ENCODE data around the gene PTPN4. TPM values are rescaled to one million over a fixed set of nuclear protein-coding genes. Genes with fewer than 3 reads are reported as not detected.

PTPN4 gene
- total and polyA plus RNA-seq, 9 of the 15 experiments (the other 6 are each of a cell fraction or from before 2014, with no cell fraction given): 5.0 to 32.8 (median 27.3) TPM

GRCh38 chr2:120012771-120013596, 253.3 kb downstream of the PTPN4 start, which contains the start of gene EPB41L5:
Gene EPB41L5, plus strand, starts transcription at chr2:120013077. Its CDS starts 6,008 bp downstream, at chr2:120019085.
- H2AFZ ChIP-seq (ENCODE audit: low read depth, low read length): peak within 1 kb of the TSS; percentile 83
- peaks cover 2 to 15% of the 10 kb centered on the region in 2 experiments; a peak in 3 of 5 replicates for H3K4me1 ChIP-seq (replicated peaks in 1 of 2; ENCODE audit: control insufficient read depth in 2 of 2, insufficient read depth in 2 of 2, low read length in 2 of 2)
- CTCF ChIA-PET (ENCODE audit: low intra/inter-chr PET ratio): no interaction called here
- peak; percentile 82 to 95 (median 88) for DNase-seq (ENCODE audit: extremely low read depth in 1 of 4, low spot score in 3 of 4)
- H4K20me1 ChIP-seq (replicated peaks; ENCODE audit: control insufficient read depth, insufficient read depth, low read length): no peaks in the 10 kb centered on the region
- peak; percentile 61 for FAIRE-seq
- no peaks in the 10 kb centered on the region for H3K9me3 ChIP-seq (replicated peaks; ENCODE audit: control insufficient read depth, insufficient read depth, low read depth, low read length)
- in situ Hi-C loops (cut with MboI): no loop called here
- no peaks in the 10 kb centered on the region for H3K9me1 ChIP-seq (ENCODE audit: control insufficient read depth, insufficient read depth, low read length)
- intact Hi-C loops (cut with micrococcal nuclease): loop anchor here (2.0 to 10.0 kb wide), 4 partner anchors 162 to 310 kb away; no protein-coding TSS in a partner anchor
- H3K27ac ChIP-seq (ENCODE audit: extremely low read depth, low read depth, low read length): peak within 1 kb of the TSS; percentile 71
- H3K9ac ChIP-seq (ENCODE audit: insufficient read depth in 1 of 2, low read depth in 2 of 2, low read length in 2 of 2): peak within 1 kb of the TSS; percentile 70 to 93
- H3K4me2 ChIP-seq (ENCODE audit: insufficient read depth, low read length): peak within 1 kb of the TSS; percentile 81
- POLR2A ChIA-PET: interaction anchor here (0.7 to 1.0 kb wide), 3 partner anchors 8 to 38 kb away, joined by 3 to 4 read pairs (median 4); no protein-coding TSS in a partner anchor
- H3K4me3 ChIP-seq: peak within 1 kb of the TSS; percentile 84
- peak; percentile 92 for ATAC-seq
- no TSS peak for BruUV-seq (replicated peaks)
- H3K27me3 ChIP-seq (ENCODE audit: control insufficient read depth in 2 of 2, insufficient read depth in 2 of 2, low read length in 2 of 2): no peaks in the 10 kb centered on the region
- peaks cover 12% of the 10 kb centered on the region; the same call in 1 of the 3 replicates for H3K79me2 ChIP-seq (ENCODE audit: control insufficient read depth, insufficient read depth, low read length)
- WGBS (ENCODE audit: insufficient coverage, low coverage, missing lambda C conversion rate): 0% methylated on average over 87 of the region's 104 CpGs
- no peaks in the 10 kb centered on the region for H3K36me3 ChIP-seq (ENCODE audit: control insufficient read depth, insufficient read depth, low read length)
- TF ChIP-seq ZNF511 (CRISPR knock-in tag; IDR thresholded peaks at IDR 0.05) (peak; percentile 99), HMBOX1 (IDR thresholded peaks at IDR 0.05) (0 out of 2 replicates have a peak, but pooled peaks have one; percentile 39), UBTF (IDR thresholded peaks at IDR 0.05; ENCODE audit: borderline replicate concordance in 1 of 2, low read depth in 2 of 2, low read length in 2 of 2) (peak; percentile 100), GTF2E2 (tag; IDR thresholded peaks at IDR 0.05) (0 out of 2 replicates have a peak, but pooled peaks have one; percentile 62), PCBP1 (IDR thresholded peaks at IDR 0.05; ENCODE audit: low read depth, low read length, poor library complexity, severe bottlenecking) (peak; percentile 77), CBX3 (IDR thresholded peaks at IDR 0.05; ENCODE audit: borderline replicate concordance in 1 of 2, low read length in 2 of 2) (peak in 1 of 2 experiments; percentile 83; a peak in 1 of 3 replicates), EGR1 (conservative IDR thresholded peaks at IDR 0.05) (peak; percentile 25; the same call in 1 of the 2 replicates), ATF6 (CRISPR knock-in tag; IDR thresholded peaks at IDR 0.05) (peak; percentile 95), NFRKB (IDR thresholded peaks at IDR 0.05; ENCODE audit: low read depth) (no peak), RBM39 (optimal IDR thresholded peaks at IDR 0.05; ENCODE audit: low read depth, low read length) (no peak), ATF3 (IDR thresholded peaks at IDR 0.05) (no peak), ATF3 (CRISPR knock-in tag; conservative IDR thresholded peaks at IDR 0.05) (peak; percentile 89), IRF2 (CRISPR knock-in tag; IDR thresholded peaks at IDR 0.05) (no peak)

All from K562 (cell line).